Measurements from ENCODE around the gene EYS.
"Not testable (repeated sequence)": the region's sequence is repeated elsewhere in the genome, so short reads cannot be mapped to it uniquely, and the experiment has no call there.

The EYS gene

DNA sequence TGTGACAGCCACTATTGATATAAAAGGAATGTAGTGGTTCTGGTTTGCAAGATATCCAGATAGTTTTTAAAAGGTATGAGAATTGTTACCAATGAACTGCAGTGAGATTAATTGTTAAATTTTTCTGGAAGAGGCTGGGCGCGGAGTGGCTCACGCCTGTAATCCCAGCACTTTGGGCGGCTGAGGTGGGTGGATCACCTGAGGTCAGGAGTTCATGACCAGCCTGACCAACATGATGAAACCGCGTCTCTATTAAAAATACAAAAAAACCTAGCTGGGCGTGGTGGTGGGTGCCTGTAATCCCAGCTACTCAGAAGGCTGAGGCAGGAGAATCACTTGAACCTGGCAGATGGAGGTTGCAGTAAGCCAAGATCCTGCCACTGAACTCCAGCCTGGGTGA is 1906.6 kb downstream of the EYS start:
- not testable (repeated sequence) for DNase-seq

- DNase-seq, result no peak
Measured at GRCh38 chr6:63799813-63800212, 1907.2 kb downstream of the EYS start.

DNA sequence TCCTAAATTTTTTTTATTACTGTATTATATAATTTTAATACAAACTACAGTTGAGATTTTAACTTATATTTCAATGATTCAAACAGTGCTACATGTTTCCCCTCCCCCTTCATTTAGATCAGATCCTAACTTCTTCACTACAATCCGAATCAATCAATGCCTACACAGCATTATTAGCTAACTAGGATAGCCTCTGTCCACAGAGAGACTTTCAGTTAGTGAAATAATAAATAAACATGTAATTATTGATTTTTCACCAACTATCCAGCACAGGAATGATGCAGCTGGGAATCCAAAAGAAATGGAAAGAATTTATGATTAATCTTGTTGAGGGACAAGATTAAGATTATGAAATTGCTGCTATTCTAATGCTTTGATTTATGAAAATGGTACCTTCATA is 1907.7 kb downstream of the EYS start:
- DNase-seq, result no peak

- no peak for DNase-seq
Measured at GRCh38 chr6:63798378-63798777, 1908.6 kb downstream of the EYS start.

- DNase-seq, result no peak
Measured at GRCh38 chr6:63797721-63798120, 1909.3 kb downstream of the EYS start.

DNA sequence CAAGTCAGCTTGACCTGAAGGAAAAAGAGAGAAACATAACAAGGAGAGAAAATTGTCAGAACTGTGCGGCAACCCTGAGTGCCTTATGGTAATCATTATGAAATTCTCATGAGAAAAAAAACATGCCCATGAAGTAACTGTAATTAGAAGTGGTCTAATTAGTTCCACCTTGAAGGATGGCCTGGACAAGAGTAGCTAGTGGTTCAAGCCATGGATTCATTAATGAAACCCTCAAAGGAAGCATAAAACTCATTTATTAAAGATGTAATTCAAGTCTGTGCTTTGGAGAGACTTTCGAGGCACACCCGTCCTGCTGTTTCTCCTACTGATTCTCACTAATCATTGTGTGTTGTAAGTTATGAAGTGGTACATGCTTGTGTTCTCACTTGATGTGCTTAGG is 1911.2 kb downstream of the EYS start:
- DNase-seq, result no peak

GRCh38 chr6:63795006-63795405 is 1912.0 kb downstream of the EYS start:
- DNase-seq, result no peak

DNA sequence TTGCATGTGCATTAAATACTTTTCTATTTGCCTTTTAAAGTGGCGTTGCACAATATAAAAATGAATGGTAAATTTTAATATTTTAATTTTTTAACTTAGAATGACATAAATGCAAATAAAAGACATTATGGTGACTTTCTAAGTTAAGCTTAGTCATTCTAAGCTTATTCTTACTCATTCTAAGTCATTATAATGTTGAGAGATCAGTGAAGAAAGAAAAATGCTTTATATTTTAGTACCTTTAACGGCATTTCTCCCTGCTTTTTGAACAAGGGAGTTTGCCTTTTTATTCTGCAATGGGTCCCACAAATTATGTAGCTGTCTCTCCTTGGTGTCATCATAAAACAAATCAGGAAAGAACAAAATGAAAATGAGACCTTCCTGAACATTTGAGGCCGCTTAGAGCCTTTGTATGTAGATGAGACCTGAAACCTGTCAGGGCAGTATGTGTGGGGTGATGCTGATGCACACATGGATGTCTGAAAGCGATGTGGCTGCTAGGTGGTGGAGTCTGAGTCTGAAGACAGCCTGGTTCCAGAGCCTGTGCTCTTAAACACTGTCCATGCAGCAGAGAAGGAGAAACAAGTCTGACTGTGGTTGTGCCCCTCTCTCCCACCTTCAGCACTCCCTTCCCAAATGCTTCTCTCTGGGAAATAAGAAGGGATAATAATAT is 1913.4 kb downstream of the EYS start:
- no peak for DNase-seq

DNA sequence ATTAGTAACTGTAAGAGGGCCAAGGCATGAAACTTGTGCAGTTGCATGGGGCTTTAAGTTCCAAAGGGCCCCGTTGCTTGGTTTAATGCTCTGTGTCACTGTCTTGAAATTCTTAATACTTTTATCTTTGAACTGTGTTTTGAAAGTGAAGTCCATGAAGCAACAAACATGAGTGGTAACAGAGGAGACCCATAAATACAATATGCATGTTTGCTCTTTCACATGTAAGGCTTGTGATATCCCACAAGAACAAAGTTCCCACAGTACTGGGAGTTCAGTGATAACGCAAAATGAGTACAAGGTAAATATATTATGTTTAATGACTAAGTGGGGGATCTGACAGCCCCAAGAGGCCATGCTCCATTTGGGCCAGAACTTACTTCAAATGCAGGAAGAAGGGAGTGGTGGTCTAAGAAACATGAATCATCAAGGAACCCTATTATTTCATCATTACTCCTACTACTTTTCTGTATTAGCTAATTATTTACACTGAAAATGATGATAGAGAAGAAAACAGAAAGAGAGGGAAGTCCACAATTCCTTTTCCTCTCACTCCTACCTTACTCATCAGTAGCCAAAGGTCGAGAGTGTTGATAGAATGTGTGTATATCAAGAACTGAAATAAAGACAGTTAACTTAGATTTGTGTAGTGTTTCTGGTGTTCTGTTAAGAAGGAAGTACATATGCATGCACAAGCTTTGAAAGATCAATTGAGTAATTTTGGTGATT is 1914.1 kb downstream of the EYS start:
- DNase-seq, result no peak

GRCh38 chr6:63790334-63790733 is 1916.7 kb downstream of the EYS start:
- no peak for DNase-seq

DNA sequence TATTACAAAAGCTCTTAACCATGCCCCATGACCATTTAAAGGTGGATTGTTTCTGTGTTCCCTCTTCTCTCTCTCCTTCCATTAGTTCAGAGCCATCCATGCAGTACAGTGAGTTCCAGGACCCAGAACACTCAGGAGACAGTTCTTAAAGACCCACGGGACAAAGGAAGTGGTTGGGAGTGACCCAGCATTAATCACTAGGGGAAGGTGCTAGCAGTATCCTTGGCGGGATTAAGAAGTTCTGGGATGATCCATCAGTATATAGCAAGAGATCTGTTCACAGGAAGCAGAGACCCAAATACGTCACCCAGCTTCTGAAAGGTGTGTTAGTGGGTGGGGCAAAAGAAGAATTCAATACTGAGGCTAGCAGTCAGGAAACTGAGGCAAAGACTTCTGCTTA is 1917.3 kb downstream of the EYS start:
- DNase-seq, result no peak

- no peak for DNase-seq
Measured at GRCh38 chr6:63788569-63788968, 1918.5 kb downstream of the EYS start.

- DNase-seq, result no peak
Measured at GRCh38 chr6:63787021-63787420, 1920.0 kb downstream of the EYS start.

- DNase-seq, result no peak
Measured at GRCh38 chr6:63785006-63785405, 1922.0 kb downstream of the EYS start.

DNA sequence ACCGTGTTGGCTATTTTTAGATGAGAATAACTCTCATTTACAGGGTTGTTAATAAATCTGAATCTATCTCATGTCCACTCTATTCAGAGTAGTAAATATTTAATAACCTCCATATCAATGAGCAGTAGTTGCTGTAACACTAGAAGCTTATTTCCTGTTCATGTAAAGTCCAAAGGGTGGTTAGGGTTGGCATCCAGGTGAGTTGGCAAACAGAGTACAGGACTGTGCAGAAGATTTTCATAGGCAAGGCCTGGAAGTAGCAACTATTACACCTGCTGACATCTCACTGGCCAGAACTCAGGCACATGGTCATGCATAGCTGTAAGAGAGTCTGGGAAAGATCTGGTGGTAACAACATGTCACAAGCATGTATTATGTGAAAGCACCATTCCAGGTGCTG is 1923.9 kb downstream of the EYS start:
- DNase-seq, result no peak

GRCh38 chr6:63774961-63775360 is 1932.1 kb downstream of the EYS start:
- no peak for DNase-seq

DNA sequence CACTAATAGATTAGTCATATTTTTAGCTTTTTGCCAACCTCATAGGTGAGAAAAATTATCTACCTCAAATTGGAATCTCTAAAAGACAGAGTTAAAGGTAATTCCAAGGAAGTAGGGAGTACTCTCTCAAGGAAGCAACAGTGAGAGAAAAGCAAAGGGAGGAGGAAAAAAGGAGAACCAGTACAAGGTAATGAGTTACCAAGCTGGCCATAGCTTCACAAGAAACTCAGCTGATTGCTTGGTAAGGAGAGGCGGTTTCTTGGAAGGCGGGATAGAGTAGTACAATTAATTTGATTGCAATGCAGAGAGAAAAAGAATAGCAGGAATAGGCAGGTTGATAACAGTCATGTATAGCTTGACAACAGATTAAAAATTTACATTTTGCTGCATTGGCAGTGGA is 1933.8 kb downstream of the EYS start:
- no peak for DNase-seq

DNA sequence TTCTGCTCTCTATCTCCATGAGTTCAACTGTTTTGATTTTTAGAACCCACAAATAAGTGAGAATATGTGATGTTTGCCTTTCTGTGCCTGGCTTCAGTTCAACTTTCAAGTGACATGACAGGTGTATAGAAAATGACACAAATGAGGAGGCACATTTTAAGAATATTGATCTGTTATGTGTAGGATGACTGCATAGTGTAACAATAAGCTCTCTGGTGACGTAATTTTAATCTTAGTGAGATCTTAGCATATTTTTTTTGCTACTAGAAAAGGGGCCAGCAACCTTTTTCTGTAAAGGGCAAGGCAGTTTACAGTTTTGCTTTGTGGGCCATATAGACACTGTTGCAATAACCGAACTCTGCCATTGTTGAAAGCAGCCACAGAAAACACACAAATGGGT is 1941.2 kb downstream of the EYS start:
- DNase-seq, result no peak

DNA sequence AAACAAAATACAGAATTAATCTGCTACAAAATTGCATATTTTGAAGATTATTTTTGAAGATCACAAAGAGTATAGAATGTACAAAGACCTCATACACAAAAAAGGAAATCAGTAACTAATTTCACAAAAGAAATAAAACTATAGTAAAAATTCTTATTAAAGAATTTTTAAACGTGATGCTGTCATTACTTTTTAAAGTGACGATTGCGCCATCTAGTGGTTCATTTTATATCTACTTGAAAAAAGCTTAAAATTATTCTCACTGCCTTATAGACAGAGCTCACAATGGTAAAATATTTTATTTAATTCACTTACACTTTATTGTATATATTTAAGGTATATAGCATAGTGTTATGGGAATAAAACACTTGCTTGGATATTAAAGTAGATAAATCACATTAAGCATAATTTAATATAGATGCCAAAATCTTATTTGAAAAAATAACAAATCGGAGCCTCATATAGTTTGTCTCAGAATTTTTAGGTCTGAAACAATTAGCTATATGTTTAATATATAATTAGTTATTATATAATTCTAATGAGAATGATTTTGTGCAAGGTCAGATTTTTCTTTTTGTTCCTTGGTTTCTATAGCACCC is 1942.6 kb downstream of the EYS start:
- no peak for DNase-seq

- no peak for DNase-seq
Measured at GRCh38 chr6:63760199-63760598, 1946.8 kb downstream of the EYS start.

GRCh38 chr6:63759605-63760105 is 1947.4 kb downstream of the EYS start:
- DNase-seq, result no peak

DNA sequence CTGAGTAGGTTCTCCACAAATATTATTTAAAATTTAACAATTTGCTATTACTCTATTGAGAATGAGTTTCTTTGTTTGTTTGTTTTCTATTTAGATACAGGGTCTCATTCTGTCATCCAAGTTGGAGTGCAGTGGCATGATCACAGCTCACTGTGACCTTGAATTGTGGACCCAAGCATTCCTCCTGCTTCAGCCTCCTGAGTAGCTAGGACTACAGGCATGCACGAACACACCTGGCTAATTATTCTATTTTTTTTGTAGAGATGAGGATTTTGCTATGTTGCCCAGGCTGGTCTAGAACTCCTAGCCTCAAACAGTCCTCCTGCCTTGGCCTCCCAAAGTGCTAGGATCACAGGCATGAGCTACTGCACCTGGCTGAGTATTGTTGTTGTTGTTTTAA is 1949.2 kb downstream of the EYS start:
- no peak for DNase-seq

DNA sequence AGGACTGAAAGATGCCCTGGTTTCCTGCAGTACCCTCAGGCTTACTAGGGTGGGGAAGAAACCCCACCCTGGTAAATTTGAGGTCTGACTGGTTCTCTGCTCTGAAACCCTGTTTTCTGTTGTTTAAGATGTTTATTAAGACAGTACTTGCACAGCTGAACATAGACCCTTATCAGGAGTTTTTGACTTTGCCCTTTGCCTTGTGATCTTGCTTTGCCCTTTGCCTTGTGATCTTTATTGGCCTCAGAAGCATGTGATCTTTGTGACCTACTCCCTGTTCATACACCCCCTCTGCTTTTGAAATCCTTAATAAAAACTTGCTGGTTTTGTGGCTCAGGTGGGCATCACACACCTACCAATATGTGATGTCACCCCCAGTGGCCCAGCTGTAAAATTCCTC is 1949.8 kb downstream of the EYS start:
- DNase-seq, result not testable (repeated sequence)

DNA sequence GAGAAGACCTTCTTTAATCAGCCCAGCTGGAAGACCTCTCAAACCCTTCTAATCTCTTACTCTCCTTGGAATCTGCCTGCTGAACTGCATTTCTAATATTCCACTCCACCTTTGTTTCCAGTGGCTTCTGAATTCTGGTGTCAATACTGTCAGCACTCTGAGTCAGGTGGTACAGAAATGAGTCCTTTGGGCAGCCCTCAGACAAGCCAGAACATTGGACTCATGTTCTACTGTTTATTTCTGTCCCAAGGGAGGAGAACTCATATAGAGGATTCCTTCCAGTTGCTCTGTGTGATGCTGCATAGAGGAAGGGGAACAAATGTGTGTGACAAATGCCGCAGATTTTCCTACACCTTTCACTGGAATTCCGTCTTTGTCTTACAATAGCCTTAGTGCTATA is 1956.6 kb downstream of the EYS start:
- no peak for DNase-seq

All from CD4-positive, alpha-beta T cell treated with Interleukin-6 for 4 hours (primary cell).